Measurements from ENCODE around the gene CHEK2.
"Not testable (repeated sequence)": the region's sequence is repeated elsewhere in the genome, so short reads cannot be mapped to it uniquely, and the experiment has no call there.

CHEK2 gene

GRCh38 chr22:28715611-28716010 is 26.0 kb downstream of the CHEK2 start:
- Mint-ChIP-seq H3K27ac (no peak overlapping the region), H3K4me1 (no peaks in the 10 kb centered on the region), H3K36me3 (peaks cover 17% of the 10 kb centered on the region), H3K4me3 (no peak overlapping the region), H3K9me3 (no peaks in the 10 kb centered on the region), H3K27me3 (no peaks in the 10 kb centered on the region)

GRCh38 chr22:28714043-28714628 is 27.5 kb downstream of the CHEK2 start:
- no peak overlapping the region for H3K27ac Mint-ChIP-seq
- peaks cover 17% of the 10 kb centered on the region for H3K36me3 Mint-ChIP-seq
- no peaks in the 10 kb centered on the region for H3K27me3 Mint-ChIP-seq
- H3K4me1 Mint-ChIP-seq = no peaks in the 10 kb centered on the region
- H3K9me3 Mint-ChIP-seq = no peaks in the 10 kb centered on the region
- H3K4me3 Mint-ChIP-seq = no peak overlapping the region

- Mint-ChIP-seq H3K27ac (no peak overlapping the region), H3K36me3 (peaks cover 20% of the 10 kb centered on the region), H3K4me3 (no peak overlapping the region), H3K27me3 (no peaks in the 10 kb centered on the region), H3K4me1 (no peaks in the 10 kb centered on the region), H3K9me3 (no peaks in the 10 kb centered on the region)
Measured at GRCh38 chr22:28711820-28712777, 29.5 kb downstream of the CHEK2 start.

GRCh38 chr22:28711341-28711740 is 30.3 kb downstream of the CHEK2 start:
- H3K4me1 Mint-ChIP-seq = no peaks in the 10 kb centered on the region
- H3K36me3 Mint-ChIP-seq = peaks cover 21% of the 10 kb centered on the region
- no peaks in the 10 kb centered on the region for H3K27me3 Mint-ChIP-seq
- H3K4me3 Mint-ChIP-seq = no peak overlapping the region
- no peaks in the 10 kb centered on the region for H3K9me3 Mint-ChIP-seq
- no peak overlapping the region for H3K27ac Mint-ChIP-seq

- no peaks in the 10 kb centered on the region for H3K4me1 Mint-ChIP-seq
- H3K27me3 Mint-ChIP-seq = no peaks in the 10 kb centered on the region
- peaks cover 21% of the 10 kb centered on the region for H3K36me3 Mint-ChIP-seq
- no peak overlapping the region for H3K27ac Mint-ChIP-seq
- no peak overlapping the region for H3K4me3 Mint-ChIP-seq
- H3K9me3 Mint-ChIP-seq = no peaks in the 10 kb centered on the region
Measured at GRCh38 chr22:28710576-28711191, 30.9 kb downstream of the CHEK2 start.

- H3K4me1 Mint-ChIP-seq = no peaks in the 10 kb centered on the region
Measured at GRCh38 chr22:28710107-28710506, 31.5 kb downstream of the CHEK2 start.

GRCh38 chr22:28706845-28707244 is 34.8 kb downstream of the CHEK2 start:
- Mint-ChIP-seq H3K4me1 (no peaks in the 10 kb centered on the region), H3K27ac (no peak overlapping the region), H3K27me3 (peaks cover 2% of the 10 kb centered on the region), H3K9me3 (no peaks in the 10 kb centered on the region), H3K4me3 (no peak overlapping the region), H3K36me3 (peaks cover 19% of the 10 kb centered on the region)

More at GRCh38 chr22:28710107-28710506, 31.5 kb downstream of the CHEK2 start:
- no peak overlapping the region for H3K4me3 Mint-ChIP-seq
- peaks cover 21% of the 10 kb centered on the region for H3K36me3 Mint-ChIP-seq
- no peak overlapping the region for H3K27ac Mint-ChIP-seq
- H3K27me3 Mint-ChIP-seq = no peaks in the 10 kb centered on the region
- H3K9me3 Mint-ChIP-seq = no peaks in the 10 kb centered on the region

GRCh38 chr22:28703436-28703835 is 38.2 kb downstream of the CHEK2 start:
- Mint-ChIP-seq H3K9me3 (no peaks in the 10 kb centered on the region), H3K36me3 (peaks cover 16% of the 10 kb centered on the region), H3K4me3 (no peak overlapping the region), H3K27ac (no peak overlapping the region), H3K4me1 (no peaks in the 10 kb centered on the region), H3K27me3 (peaks cover 2% of the 10 kb centered on the region)

- Mint-ChIP-seq H3K9me3 (no peaks in the 10 kb centered on the region), H3K27ac (no peak overlapping the region), H3K36me3 (peaks cover 15% of the 10 kb centered on the region), H3K27me3 (peaks cover 2% of the 10 kb centered on the region), H3K4me3 (no peak overlapping the region), H3K4me1 (no peaks in the 10 kb centered on the region)
Measured at GRCh38 chr22:28702891-28703290, 38.7 kb downstream of the CHEK2 start.

- H3K9me3 Mint-ChIP-seq, H3K27me3 Mint-ChIP-seq, H3K4me3 Mint-ChIP-seq, H3K4me1 Mint-ChIP-seq, H3K27ac Mint-ChIP-seq: not testable (repeated sequence)
- H3K36me3 Mint-ChIP-seq = peaks cover 18% of the 10 kb centered on the region
Measured at GRCh38 chr22:28693041-28693760, 48.4 kb downstream of the CHEK2 start.

- not testable (repeated sequence) for H3K27me3 Mint-ChIP-seq, H3K27ac Mint-ChIP-seq, H3K4me3 Mint-ChIP-seq, H3K9me3 Mint-ChIP-seq, H3K4me1 Mint-ChIP-seq
- H3K36me3 Mint-ChIP-seq = peaks cover 13% of the 10 kb centered on the region
Measured at GRCh38 chr22:28689796-28690195, 51.8 kb downstream of the CHEK2 start.

GRCh38 chr22:28682966-28683365 is 58.7 kb downstream of the CHEK2 start:
- H3K27me3 Mint-ChIP-seq = peaks cover 48% of the 10 kb centered on the region
- not testable (repeated sequence) for H3K4me3 Mint-ChIP-seq, H3K27ac Mint-ChIP-seq, H3K9me3 Mint-ChIP-seq, H3K4me1 Mint-ChIP-seq, H3K36me3 Mint-ChIP-seq

- H3K36me3 Mint-ChIP-seq, H3K27ac Mint-ChIP-seq, H3K4me1 Mint-ChIP-seq, H3K9me3 Mint-ChIP-seq, H3K4me3 Mint-ChIP-seq: not testable (repeated sequence)
- peaks cover 50% of the 10 kb centered on the region for H3K27me3 Mint-ChIP-seq
Measured at GRCh38 chr22:28680813-28681490, 60.7 kb downstream of the CHEK2 start.

- H3K4me1 Mint-ChIP-seq, H3K36me3 Mint-ChIP-seq, H3K27ac Mint-ChIP-seq, H3K9me3 Mint-ChIP-seq: not testable (repeated sequence)
- peak within 1 kb of the TSS; percentile 84 for H3K4me3 Mint-ChIP-seq
- H3K27me3 Mint-ChIP-seq = peaks cover 52% of the 10 kb centered on the region
Measured at GRCh38 chr22:28679611-28680287, 61.9 kb downstream of the CHEK2 start, which contains the start of gene TTC28. Gene TTC28 (minus strand): TSS chr22:28679840. CDS start chr22:28679723, 117 bp downstream.

Data from activated naive CD4-positive, alpha-beta T cell treated with anti-CD3 and anti-CD28 coated beads, Interleukin-2, amount 50 U/mL, for 24 hours (primary cell).